GM12874 (cell line): ENCODE measurements around the gene WDR19.

Experiments
- TF ChIP-seq, protein P1 (sequence below): IDR thresholded peaks from 2 replicates; pipeline ENCODE4 v1.5.1; 2011; ENCODE audit warnings: low read depth, mild to moderate bottlenecking, control low read depth, low read length, moderate library complexity; ENCODE audit not compliant: insufficient read depth

Gene WDR19

DNA sequence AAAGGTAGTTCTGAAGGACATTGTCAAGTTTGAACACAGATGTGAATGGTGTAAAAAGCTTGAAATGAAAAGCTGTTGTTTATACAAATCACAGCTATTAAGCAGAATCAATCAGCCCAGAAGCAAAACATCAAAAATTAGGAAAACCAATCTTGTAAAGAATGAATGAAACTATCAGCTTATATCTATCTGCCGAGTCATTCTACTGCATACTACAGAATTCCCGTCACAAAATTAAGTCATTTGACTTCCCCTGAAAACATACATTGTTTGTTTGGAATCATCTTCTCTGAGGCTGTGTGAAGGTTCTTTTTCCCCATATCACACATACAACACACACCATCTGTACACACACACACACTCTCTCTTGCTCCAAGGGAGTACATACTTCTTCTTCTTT, 103.5 kb downstream of the WDR19 start:
- TF ChIP-seq, protein P1, sequence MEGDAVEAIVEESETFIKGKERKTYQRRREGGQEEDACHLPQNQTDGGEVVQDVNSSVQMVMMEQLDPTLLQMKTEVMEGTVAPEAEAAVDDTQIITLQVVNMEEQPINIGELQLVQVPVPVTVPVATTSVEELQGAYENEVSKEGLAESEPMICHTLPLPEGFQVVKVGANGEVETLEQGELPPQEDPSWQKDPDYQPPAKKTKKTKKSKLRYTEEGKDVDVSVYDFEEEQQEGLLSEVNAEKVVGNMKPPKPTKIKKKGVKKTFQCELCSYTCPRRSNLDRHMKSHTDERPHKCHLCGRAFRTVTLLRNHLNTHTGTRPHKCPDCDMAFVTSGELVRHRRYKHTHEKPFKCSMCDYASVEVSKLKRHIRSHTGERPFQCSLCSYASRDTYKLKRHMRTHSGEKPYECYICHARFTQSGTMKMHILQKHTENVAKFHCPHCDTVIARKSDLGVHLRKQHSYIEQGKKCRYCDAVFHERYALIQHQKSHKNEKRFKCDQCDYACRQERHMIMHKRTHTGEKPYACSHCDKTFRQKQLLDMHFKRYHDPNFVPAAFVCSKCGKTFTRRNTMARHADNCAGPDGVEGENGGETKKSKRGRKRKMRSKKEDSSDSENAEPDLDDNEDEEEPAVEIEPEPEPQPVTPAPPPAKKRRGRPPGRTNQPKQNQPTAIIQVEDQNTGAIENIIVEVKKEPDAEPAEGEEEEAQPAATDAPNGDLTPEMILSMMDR: no peak

DNA sequence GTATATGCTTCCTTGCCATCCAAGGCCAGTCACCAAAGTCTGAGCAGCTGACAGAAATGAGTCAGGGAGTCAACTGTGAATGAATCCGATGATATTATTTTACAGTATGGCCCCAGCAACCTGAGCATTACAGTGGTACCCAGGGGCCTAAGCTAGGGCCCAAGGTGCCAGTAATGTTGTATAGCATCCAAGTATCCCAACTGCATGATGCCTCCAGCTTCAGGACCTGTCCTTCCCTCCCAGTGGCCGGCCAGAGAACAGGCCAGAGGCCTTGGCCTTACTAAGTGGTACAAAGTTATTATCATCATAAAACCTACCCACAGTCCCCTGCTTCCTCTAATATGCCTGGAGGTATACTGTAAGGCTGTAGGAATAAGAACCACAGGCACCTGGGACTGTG, 103.9 kb downstream of the WDR19 start:
- TF ChIP-seq, protein P1: no peak

DNA sequence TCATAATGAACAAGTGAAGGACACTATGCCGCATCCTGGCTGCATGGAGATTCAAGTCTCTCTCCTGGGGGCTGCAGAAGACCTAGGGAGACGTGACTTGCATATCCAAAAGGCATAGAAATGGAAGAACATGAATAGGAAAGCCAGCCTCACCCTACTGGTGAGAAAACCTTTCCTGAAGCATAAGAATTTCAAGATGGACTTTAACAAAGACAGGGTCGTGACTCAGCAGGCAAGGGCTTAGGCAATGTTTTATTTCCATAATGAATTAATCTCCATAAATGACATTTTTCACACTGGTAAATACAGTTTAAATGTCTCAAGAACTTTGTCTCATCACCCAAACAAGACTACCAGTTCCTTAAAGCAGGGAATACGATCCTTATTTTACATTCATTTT, 104.9 kb downstream of the WDR19 start:
- TF ChIP-seq, protein P1: no peak

DNA sequence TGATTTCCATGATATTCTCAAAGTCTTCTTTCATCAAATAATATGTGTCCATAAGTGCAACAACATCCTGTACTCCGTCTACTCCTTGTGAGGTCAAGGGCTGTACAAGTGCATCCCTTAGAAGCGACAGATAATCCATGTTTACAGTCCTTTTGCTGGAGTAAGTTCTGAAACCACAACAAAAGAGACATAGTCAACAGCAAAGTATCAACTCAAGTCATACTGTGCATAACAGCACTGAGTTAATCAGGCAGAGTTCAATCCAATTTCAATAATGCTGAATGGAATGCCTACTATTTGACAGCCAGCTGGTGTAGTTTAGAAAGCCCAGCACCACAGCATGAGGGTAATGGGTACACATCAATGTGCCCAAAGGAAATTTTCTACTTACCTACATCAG, 109.4 kb downstream of the WDR19 start:
- TF ChIP-seq, protein P1: no peak

DNA sequence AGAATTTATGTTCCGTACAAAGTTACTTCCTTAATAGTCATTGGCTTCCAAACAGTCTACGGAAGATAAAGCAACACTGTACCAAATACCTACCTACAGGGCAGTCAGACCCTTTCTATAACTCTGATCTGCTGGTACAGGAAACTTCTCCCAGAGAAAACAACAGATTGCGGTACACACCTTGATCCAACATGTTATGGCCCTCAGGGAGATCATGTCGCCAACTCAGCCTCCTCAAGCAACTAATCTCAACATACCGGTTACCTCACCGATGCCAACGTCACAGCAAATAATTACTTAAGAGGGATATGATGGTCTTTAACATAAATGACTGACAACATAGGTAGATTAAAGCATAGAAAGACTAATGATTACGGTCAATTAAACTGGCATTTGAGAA, 113.5 kb downstream of the WDR19 start:
- TF ChIP-seq, protein P1: no peak

DNA sequence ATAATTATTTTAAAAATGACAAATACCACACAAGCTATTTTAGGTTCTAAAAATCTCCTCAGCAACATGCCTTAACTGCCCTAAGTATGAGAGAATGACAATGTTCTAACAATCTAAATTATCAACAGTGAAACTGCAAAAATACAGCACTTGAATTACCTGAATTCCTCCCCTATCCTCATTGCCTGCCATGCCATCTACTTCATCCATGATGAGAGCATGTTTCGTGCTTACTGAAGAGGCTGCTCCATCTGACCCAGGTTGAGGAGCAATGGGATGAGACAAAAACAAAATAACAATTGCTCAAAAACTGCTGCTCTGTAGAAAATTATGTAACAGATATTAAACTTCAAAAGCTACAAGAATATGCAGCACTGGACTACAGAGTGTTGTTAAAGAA, 120.6 kb downstream of the WDR19 start:
- TF ChIP-seq, protein P1: no peak

DNA sequence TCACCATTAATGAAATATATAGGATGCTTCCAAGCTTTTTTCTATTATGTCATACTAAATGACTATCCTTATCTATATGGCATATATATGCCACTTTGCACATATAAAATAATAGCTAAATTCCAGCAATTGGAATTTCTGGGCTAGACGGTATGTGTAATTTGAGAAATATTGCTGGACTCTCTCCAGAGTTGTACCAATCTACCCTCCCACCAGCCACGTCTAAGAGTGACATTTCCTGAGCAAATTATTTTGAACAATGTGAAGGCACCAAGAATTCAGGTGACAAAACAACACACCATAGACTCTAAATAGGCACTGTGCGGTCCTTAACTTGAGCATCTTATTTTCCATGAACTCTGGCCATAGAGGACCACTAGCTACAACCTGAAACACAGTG, 121.5 kb downstream of the WDR19 start:
- TF ChIP-seq, protein P1: no peak

DNA sequence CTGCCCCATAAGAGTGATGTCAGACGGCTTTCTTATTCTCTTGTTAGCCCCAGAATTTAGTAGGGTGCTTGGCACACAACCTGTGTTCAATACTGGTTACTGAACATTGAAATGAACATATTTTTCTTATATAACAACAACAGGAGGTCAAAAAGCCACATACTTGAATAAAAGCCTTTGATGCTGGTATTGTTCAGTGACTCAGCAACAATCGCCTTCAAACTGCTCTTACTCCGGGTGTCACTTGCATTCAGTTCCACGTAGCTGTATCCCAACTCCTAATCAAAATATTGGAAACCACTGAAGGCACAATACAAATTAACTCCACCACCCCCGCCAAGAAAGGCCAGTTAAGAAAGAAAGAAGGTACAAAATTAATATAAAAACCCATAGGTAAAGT, 122.3 kb downstream of the WDR19 start:
- TF ChIP-seq, protein P1: no peak
